Measurements from ENCODE around the gene MAP1LC3B2. TPM values are rescaled to one million over a fixed set of nuclear protein-coding genes. Genes with fewer than 3 reads are reported as not detected.

Gene MAP1LC3B2
- 0.91 and 0.97 TPM in 2 replicates for total RNA-seq (2022)
- percentile 4 among the genes with signal in this experiment for Bru-seq, nascent RNA
- percentile 15 among the genes with signal in this experiment for BruChase-seq, experiment 1, labeled RNA remaining after a 6-hour chase
- BruChase-seq, experiment 2, labeled RNA remaining after a 2-hour chase = percentile 8 among the genes with signal in this experiment
- long read RNA-seq = 0 reads

GRCh38 chr12:116559162-116559935 lies at the start of gene MAP1LC3B2:
TSS of gene MAP1LC3B2 (plus strand) at chr12:116559381. CDS start at chr12:116575943, 16,562 bp downstream.
- Mint-ChIP-seq H3K9me3 (ENCODE audit: low read depth, unreplicated experiment) (peaks cover 3% of the 10 kb centered on the region), H3K4me3 (ENCODE audit: low read depth, unreplicated experiment) (no peak within 1 kb of the TSS), H3K4me1 (ENCODE audit: low read depth, unreplicated experiment) (peaks cover 12% of the 10 kb centered on the region), H3K27ac (ENCODE audit: unreplicated experiment) (no peak within 1 kb of the TSS), H3K27me3 (ENCODE audit: unreplicated experiment) (no peaks in the 10 kb centered on the region), H3K36me3 (ENCODE audit: insufficient read depth, unreplicated experiment) (no peaks in the 10 kb centered on the region)
- CTCF ChIA-PET = interaction anchor here (0.6 to 1.3 kb wide), 4 partner anchors 9 to 129 kb away, joined by 3 to 6 read pairs (median 4); no protein-coding TSS in a partner anchor
- intact Hi-C loops (cut with micrococcal nuclease; ENCODE audit: unreplicated experiment) = no loop called here
- TF ChIP-seq CTCF (IDR thresholded peaks at IDR 0.05; ENCODE audit: unreplicated experiment) = no peak
- DNase-seq = peak; percentile 46
- BruUV-seq (replicated peaks) = no TSS peak

- Mint-ChIP-seq H3K36me3 (ENCODE audit: insufficient read depth, unreplicated experiment) (no peaks in the 10 kb centered on the region), H3K27ac (ENCODE audit: unreplicated experiment) (no peak overlapping the region), H3K9me3 (ENCODE audit: low read depth, unreplicated experiment) (no peaks in the 10 kb centered on the region), H3K4me1 (ENCODE audit: low read depth, unreplicated experiment) (no peaks in the 10 kb centered on the region), H3K27me3 (ENCODE audit: unreplicated experiment) (peaks cover 72% of the 10 kb centered on the region), H3K4me3 (ENCODE audit: low read depth, unreplicated experiment) (no peak overlapping the region)
- CTCF ChIA-PET = no interaction called here
- intact Hi-C loops (cut with micrococcal nuclease; ENCODE audit: unreplicated experiment) = no loop called here
- no peak for DNase-seq
- TF ChIP-seq CTCF (IDR thresholded peaks at IDR 0.05; ENCODE audit: unreplicated experiment) = no peak
- BruUV-seq (replicated peaks) = no TSS peak
Observed at GRCh38 chr12:116513944-116514343, 45.2 kb upstream of the MAP1LC3B2 start.

GRCh38 chr12:116515684-116516083 lies 43.5 kb upstream of the MAP1LC3B2 start:
- Mint-ChIP-seq H3K27ac (ENCODE audit: unreplicated experiment) (no peak overlapping the region), H3K4me3 (ENCODE audit: low read depth, unreplicated experiment) (no peak overlapping the region), H3K9me3 (ENCODE audit: low read depth, unreplicated experiment) (no peaks in the 10 kb centered on the region), H3K36me3 (ENCODE audit: insufficient read depth, unreplicated experiment) (no peaks in the 10 kb centered on the region), H3K4me1 (ENCODE audit: low read depth, unreplicated experiment) (no peaks in the 10 kb centered on the region), H3K27me3 (ENCODE audit: unreplicated experiment) (peaks cover 77% of the 10 kb centered on the region)
- TF ChIP-seq CTCF (IDR thresholded peaks at IDR 0.05; ENCODE audit: unreplicated experiment) = no peak
- intact Hi-C loops (cut with micrococcal nuclease; ENCODE audit: unreplicated experiment) = no loop called here
- no TSS peak for BruUV-seq (replicated peaks)
- no peak for DNase-seq
- CTCF ChIA-PET = interaction anchor here (0.6 to 0.7 kb wide), 2 partner anchors 79 to 240 kb away, joined by 3 to 5 read pairs; no protein-coding TSS in a partner anchor

GRCh38 chr12:116516657-116517056 lies 42.5 kb upstream of the MAP1LC3B2 start:
- no peak for TF ChIP-seq CTCF (IDR thresholded peaks at IDR 0.05; ENCODE audit: unreplicated experiment)
- H3K9me3 Mint-ChIP-seq (ENCODE audit: low read depth, unreplicated experiment) = no peaks in the 10 kb centered on the region
- H3K27ac Mint-ChIP-seq (ENCODE audit: unreplicated experiment) = no peak overlapping the region
- H3K36me3 Mint-ChIP-seq (ENCODE audit: insufficient read depth, unreplicated experiment) = no peaks in the 10 kb centered on the region
- intact Hi-C loops (cut with micrococcal nuclease; ENCODE audit: unreplicated experiment) = no loop called here
- H3K4me1 Mint-ChIP-seq (ENCODE audit: low read depth, unreplicated experiment) = no peaks in the 10 kb centered on the region
- H3K27me3 Mint-ChIP-seq (ENCODE audit: unreplicated experiment) = peaks cover 85% of the 10 kb centered on the region
- no peak for DNase-seq
- no peak overlapping the region for H3K4me3 Mint-ChIP-seq (ENCODE audit: low read depth, unreplicated experiment)
- BruUV-seq (replicated peaks) = no TSS peak
- CTCF ChIA-PET = no interaction called here
